ENCODE measurements around the gene FCRLB.

- TF ChIP-seq CTCF (IDR thresholded peaks at IDR 0.05), result no peak
- no peak for TF ChIP-seq POLR2A (IDR thresholded peaks at IDR 0.05)
Observed at GRCh38 chr1:161727256-161727924, 6.0 kb downstream of the FCRLB start.

Measured in adrenal gland (tissue), 5 donors.